ENCODE data around the gene BRD4. TPM values are rescaled to one million over a fixed set of nuclear protein-coding genes. Genes with fewer than 3 reads are reported as not detected.

Gene BRD4
- total and polyA plus RNA-seq, 10 of the 15 experiments (the other 5 are each of a cell fraction or from before 2014, with no cell fraction given): 5.3 to 84.4 (median 11.8) TPM

DNA sequence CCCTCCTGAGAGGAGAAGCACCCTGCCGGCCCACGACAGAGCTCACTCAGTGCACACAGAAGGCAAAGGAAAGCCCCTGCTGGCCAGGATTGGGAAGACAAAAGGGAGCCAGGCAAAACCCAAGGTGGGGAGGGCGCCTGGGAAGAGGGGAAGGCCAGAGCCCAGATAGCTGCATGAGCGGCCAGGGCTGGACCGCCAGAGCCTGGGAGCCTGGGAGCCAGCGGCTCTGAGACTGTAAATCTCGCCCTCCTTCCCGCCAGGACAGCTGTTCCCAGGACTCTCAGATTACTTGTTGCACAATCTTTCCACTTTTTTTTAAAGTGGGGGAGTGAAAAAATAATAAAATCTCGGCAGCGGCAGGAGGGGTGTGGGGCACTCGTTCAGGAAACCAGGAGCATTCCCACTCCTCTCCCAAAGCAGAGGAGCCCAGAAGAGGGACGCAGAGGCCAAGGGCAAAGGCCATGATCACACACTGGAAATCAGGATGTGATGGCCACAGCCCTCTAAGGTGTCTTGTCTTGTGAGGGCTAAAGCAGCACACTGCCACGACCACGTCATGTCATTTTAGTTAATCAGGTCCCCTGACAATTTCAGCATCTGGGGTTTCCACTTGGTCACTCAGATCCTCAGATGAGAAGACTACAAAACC is 80.5 kb downstream of the BRD4 start:
- Histone ChIP-seq H3K9me3 (replicated peaks; ENCODE audit: control insufficient read depth, insufficient read depth, low read length) (no peaks in the 10 kb centered on the region), H4K20me1 (ENCODE audit: control insufficient read depth, insufficient read depth) (peaks cover 9% of the 10 kb centered on the region), H3K4me3 (no peak overlapping the region), H3K4me1 (ENCODE audit: control insufficient read depth, insufficient read depth, low read length) (no peaks in the 10 kb centered on the region), H3K27me3 (replicated peaks in 1 of 2; ENCODE audit: control insufficient read depth in 2 of 2, insufficient read depth in 2 of 2, low read length in 1 of 2) (no peaks in the 10 kb centered on the region), H3K79me2 (ENCODE audit: control insufficient read depth, insufficient read depth, low read length) (no peaks in the 10 kb centered on the region), H3K27ac (ENCODE audit: control insufficient read depth, insufficient read depth) (no peak overlapping the region), H3K9ac (ENCODE audit: control insufficient read depth, insufficient read depth, low read length) (no peak overlapping the region), H3K36me3 (ENCODE audit: control insufficient read depth in 2 of 2, insufficient read depth in 2 of 2, low read length in 1 of 2) (peaks cover 52 to 62% of the 10 kb centered on the region in 2 experiments; a peak in 3 of 4 replicates), H2AFZ (ENCODE audit: control insufficient read depth, low read depth, low read length) (no peak overlapping the region), H3K4me2 (ENCODE audit: control insufficient read depth, insufficient read depth) (no peak overlapping the region)
- SMC1A ChIA-PET (ENCODE audit: uncharacterized antibody, unreplicated experiment): no interaction called here
- TF ChIP-seq HDAC6 (IDR thresholded peaks at IDR 0.05; ENCODE audit: unreplicated experiment) (no peak), RAD21 (IDR thresholded peaks at IDR 0.05; ENCODE audit: insufficient read depth, low read depth, low read length) (no peak), TCF3 (IDR thresholded peaks at IDR 0.05; ENCODE audit: borderline replicate concordance, insufficient read depth, low read depth, low read length) (no peak), EED (IDR thresholded peaks at IDR 0.05; ENCODE audit: low read depth) (no peak), MYB (IDR thresholded peaks at IDR 0.05; ENCODE audit: borderline replicate concordance, low read depth, low read length) (no peak), CREB1 (IDR thresholded peaks at IDR 0.05; ENCODE audit: low read depth) (no peak), HDAC2 (IDR thresholded peaks at IDR 0.05) (no peak), EGR1 (IDR thresholded peaks at IDR 0.05; ENCODE audit: borderline replicate concordance in 1 of 2, low read depth in 2 of 2, low read length in 2 of 2) (no peak), TCF7 (IDR thresholded peaks at IDR 0.05; ENCODE audit: borderline replicate concordance) (no peak), FOXK2 (IDR thresholded peaks at IDR 0.05) (no peak), YY1 (IDR thresholded peaks at IDR 0.05; ENCODE audit: low read depth, low read length) (no peak)
- TF ChIP-seq, protein P1, sequence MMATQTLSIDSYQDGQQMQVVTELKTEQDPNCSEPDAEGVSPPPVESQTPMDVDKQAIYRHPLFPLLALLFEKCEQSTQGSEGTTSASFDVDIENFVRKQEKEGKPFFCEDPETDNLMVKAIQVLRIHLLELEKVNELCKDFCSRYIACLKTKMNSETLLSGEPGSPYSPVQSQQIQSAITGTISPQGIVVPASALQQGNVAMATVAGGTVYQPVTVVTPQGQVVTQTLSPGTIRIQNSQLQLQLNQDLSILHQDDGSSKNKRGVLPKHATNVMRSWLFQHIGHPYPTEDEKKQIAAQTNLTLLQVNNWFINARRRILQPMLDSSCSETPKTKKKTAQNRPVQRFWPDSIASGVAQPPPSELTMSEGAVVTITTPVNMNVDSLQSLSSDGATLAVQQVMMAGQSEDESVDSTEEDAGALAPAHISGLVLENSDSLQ (IDR thresholded peaks at IDR 0.05): no peak
- TF ChIP-seq, protein P2, sequence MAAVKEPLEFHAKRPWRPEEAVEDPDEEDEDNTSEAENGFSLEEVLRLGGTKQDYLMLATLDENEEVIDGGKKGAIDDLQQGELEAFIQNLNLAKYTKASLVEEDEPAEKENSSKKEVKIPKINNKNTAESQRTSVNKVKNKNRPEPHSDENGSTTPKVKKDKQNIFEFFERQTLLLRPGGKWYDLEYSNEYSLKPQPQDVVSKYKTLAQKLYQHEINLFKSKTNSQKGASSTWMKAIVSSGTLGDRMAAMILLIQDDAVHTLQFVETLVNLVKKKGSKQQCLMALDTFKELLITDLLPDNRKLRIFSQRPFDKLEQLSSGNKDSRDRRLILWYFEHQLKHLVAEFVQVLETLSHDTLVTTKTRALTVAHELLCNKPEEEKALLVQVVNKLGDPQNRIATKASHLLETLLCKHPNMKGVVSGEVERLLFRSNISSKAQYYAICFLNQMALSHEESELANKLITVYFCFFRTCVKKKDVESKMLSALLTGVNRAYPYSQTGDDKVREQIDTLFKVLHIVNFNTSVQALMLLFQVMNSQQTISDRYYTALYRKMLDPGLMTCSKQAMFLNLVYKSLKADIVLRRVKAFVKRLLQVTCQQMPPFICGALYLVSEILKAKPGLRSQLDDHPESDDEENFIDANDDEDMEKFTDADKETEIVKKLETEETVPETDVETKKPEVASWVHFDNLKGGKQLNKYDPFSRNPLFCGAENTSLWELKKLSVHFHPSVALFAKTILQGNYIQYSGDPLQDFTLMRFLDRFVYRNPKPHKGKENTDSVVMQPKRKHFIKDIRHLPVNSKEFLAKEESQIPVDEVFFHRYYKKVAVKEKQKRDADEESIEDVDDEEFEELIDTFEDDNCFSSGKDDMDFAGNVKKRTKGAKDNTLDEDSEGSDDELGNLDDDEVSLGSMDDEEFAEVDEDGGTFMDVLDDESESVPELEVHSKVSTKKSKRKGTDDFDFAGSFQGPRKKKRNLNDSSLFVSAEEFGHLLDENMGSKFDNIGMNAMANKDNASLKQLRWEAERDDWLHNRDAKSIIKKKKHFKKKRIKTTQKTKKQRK (IDR thresholded peaks at IDR 0.05; ENCODE audit: low read depth, low read length): no peak
- TF ChIP-seq, protein P3, sequence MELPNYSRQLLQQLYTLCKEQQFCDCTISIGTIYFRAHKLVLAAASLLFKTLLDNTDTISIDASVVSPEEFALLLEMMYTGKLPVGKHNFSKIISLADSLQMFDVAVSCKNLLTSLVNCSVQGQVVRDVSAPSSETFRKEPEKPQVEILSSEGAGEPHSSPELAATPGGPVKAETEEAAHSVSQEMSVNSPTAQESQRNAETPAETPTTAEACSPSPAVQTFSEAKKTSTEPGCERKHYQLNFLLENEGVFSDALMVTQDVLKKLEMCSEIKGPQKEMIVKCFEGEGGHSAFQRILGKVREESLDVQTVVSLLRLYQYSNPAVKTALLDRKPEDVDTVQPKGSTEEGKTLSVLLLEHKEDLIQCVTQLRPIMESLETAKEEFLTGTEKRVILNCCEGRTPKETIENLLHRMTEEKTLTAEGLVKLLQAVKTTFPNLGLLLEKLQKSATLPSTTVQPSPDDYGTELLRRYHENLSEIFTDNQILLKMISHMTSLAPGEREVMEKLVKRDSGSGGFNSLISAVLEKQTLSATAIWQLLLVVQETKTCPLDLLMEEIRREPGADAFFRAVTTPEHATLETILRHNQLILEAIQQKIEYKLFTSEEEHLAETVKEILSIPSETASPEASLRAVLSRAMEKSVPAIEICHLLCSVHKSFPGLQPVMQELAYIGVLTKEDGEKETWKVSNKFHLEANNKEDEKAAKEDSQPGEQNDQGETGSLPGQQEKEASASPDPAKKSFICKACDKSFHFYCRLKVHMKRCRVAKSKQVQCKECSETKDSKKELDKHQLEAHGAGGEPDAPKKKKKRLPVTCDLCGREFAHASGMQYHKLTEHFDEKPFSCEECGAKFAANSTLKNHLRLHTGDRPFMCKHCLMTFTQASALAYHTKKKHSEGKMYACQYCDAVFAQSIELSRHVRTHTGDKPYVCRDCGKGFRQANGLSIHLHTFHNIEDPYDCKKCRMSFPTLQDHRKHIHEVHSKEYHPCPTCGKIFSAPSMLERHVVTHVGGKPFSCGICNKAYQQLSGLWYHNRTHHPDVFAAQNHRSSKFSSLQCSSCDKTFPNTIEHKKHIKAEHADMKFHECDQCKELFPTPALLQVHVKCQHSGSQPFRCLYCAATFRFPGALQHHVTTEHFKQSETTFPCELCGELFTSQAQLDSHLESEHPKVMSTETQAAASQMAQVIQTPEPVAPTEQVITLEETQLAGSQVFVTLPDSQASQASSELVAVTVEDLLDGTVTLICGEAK (IDR thresholded peaks at IDR 0.05; ENCODE audit: borderline replicate concordance): no peak
- TF ChIP-seq, protein P4, sequence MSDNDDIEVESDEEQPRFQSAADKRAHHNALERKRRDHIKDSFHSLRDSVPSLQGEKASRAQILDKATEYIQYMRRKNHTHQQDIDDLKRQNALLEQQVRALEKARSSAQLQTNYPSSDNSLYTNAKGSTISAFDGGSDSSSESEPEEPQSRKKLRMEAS (IDR thresholded peaks at IDR 0.05; ENCODE audit: low read depth, low read length): no peak
- POLR2A ChIA-PET: no interaction called here
- in situ Hi-C loops (cut with MboI) (no loop called here), intact Hi-C loops (cut with micrococcal nuclease; ENCODE audit: unreplicated experiment) (no loop called here)
- CTCF ChIA-PET: no interaction called here
- ATAC-seq: no peak
- DNase-seq (ENCODE audit: low read depth, low spot score): no peak
- RAD21 ChIA-PET (ENCODE audit: unreplicated experiment): interaction anchor here (0.6 kb wide), 1 partner anchor 37 kb away, joined by 3 read pairs; no protein-coding TSS in a partner anchor
- WGBS (ENCODE audit: insufficient coverage, insufficient replicate concordance, low lambda C conversion rate, missing lambda C conversion rate): 91% methylated on average over 14 of the region's 14 CpGs
- no TSS peak for BruUV-seq (replicated peaks)
- FAIRE-seq: no peak
